ENCODE data around the gene L1CAM.

DNA sequence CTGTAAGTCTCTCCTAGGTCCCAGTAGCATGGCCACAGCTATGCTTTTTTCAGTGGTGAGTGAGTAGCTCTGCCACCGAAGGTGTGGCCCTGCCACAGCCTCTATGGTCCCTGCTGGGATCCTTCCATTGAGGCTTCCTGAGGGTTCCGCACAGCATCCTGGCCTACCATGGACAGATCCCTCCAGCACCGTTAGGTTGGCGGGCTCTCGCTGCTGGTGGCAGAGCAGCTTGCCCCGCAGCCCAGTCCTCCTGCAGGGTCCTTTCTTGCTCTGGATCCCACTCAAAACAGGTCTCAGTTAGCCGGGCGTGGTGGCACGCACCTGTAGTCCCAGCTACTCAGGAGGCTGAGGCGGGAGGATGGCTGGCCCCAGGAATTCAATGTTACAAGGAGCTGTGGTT, 53.2 kb downstream of the L1CAM start:
- TF ChIP-seq YY1 (IDR thresholded peaks at IDR 0.05; ENCODE audit: insufficient read depth, insufficient read length) (no peak), ZNF274 (IDR thresholded peaks at IDR 0.05; ENCODE audit: low read depth, low read length) (no peak)
